DND-41 (cell line): ENCODE measurements around the gene FZD4.
"Not testable (repeated sequence)": the region's sequence is repeated elsewhere in the genome, so short reads cannot be mapped to it uniquely, and the experiment has no call there.

ENCODE experiments used
- EZH2 ChIP-seq: IDR thresholded peaks from 3 replicates; pipeline ENCODE4 v1.6.1; 2012; ENCODE audit warnings: borderline replicate concordance, low read depth, mild to moderate bottlenecking, moderate library complexity, low read length, inconsistent platforms; ENCODE audit not compliant: severe bottlenecking
- TF ChIP-seq, protein P1 (sequence below): IDR thresholded peaks from 2 replicates; pipeline ENCODE4 v1.5.1; 2012; ENCODE audit warnings: borderline replicate concordance, low read length, moderate library complexity, mild to moderate bottlenecking; ENCODE audit not compliant: poor library complexity, severe bottlenecking; ENCODE audit errors: extremely low read depth

DNA sequence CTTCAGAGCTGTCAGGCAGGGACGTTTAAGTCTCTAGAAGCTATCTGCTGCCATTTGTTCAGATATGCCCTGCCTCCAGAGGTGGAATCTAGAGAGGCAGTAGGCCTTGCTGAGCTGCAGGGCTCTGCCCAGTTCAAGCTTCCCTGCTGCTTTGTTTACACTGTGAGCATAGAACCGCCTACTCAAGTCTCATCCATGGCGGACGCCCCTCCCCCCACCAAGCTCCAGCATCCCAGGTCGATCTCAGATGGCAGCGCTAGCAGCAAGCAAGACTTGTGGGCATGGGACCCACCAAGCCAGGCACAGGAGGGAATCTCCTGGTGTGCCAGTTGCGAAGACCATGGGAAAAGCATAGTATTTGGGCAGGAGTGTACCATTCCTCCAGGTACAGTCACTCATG, 12.4 kb upstream of the FZD4 start:
- TF ChIP-seq, protein P1, sequence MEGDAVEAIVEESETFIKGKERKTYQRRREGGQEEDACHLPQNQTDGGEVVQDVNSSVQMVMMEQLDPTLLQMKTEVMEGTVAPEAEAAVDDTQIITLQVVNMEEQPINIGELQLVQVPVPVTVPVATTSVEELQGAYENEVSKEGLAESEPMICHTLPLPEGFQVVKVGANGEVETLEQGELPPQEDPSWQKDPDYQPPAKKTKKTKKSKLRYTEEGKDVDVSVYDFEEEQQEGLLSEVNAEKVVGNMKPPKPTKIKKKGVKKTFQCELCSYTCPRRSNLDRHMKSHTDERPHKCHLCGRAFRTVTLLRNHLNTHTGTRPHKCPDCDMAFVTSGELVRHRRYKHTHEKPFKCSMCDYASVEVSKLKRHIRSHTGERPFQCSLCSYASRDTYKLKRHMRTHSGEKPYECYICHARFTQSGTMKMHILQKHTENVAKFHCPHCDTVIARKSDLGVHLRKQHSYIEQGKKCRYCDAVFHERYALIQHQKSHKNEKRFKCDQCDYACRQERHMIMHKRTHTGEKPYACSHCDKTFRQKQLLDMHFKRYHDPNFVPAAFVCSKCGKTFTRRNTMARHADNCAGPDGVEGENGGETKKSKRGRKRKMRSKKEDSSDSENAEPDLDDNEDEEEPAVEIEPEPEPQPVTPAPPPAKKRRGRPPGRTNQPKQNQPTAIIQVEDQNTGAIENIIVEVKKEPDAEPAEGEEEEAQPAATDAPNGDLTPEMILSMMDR: not testable (repeated sequence)
- TF ChIP-seq EZH2: not testable (repeated sequence)
